GM23338 (cell line): ENCODE data around the gene SLC41A3. TPM values are rescaled to one million over a fixed set of nuclear protein-coding genes. Genes with fewer than 3 reads are reported as not detected.

Experiments
- ATAC-seq: fragments of 200-7000 bp; cut with Tn5 transposase; 3 replicates; pipeline ENCODE4 v1.9.1; 2020
- DNase-seq: peaks from one replicate; pipeline ENCODE4 v3.0.0-alpha.2; 2015; ENCODE audit warnings: low spot score
- H2AFZ ChIP-seq: fragments of 200-600 bp; sonication (generic); 2 replicates; pipeline ENCODE4 v1.8.0; 2016; ENCODE audit warnings: antibody characterized with exemption, mild to moderate bottlenecking, moderate library complexity
- H3F3A ChIP-seq: fragments of 200-600 bp; sonication (generic); replicated peaks from 2 replicates; pipeline ENCODE4 v1.8.0; 2017; ENCODE audit warnings: antibody characterized with exemption, mixed run types, low read depth
- H3K27ac ChIP-seq: fragments of 200-600 bp; sonication (generic); 2 replicates; pipeline ENCODE4 v1.6.1; 2016; ENCODE audit warnings: low read depth
- H3K27me3 ChIP-seq: fragments of 200-600 bp; sonication (generic); 2 replicates; pipeline ENCODE4 v1.8.0; 2016; ENCODE audit warnings: mild to moderate bottlenecking, mixed run types, moderate library complexity; ENCODE audit not compliant: insufficient read depth
- H3K36me3 ChIP-seq: fragments of 200-600 bp; sonication (generic); 2 replicates; pipeline ENCODE4 v1.8.0; 2016; ENCODE audit warnings: mild to moderate bottlenecking; ENCODE audit not compliant: insufficient read depth
- H3K4me1 ChIP-seq: fragments of 200-600 bp; sonication (generic); 2 replicates; pipeline ENCODE4 v1.8.0; 2016; ENCODE audit warnings: mild to moderate bottlenecking, moderate library complexity; ENCODE audit not compliant: insufficient read depth
- H3K4me2 ChIP-seq: fragments of 200-600 bp; sonication (generic); 2 replicates; pipeline ENCODE4 v1.7.1; 2017; ENCODE audit warnings: mixed run types
- H3K4me3 ChIP-seq: fragments of 200-600 bp; sonication (generic); 2 replicates; pipeline ENCODE4 v1.6.1; 2016; ENCODE audit warnings: mixed run types
- H3K79me2 ChIP-seq: fragments of 200-600 bp; sonication (generic); replicated peaks from 2 replicates; pipeline ENCODE4 v1.8.0; 2017; ENCODE audit warnings: mild to moderate bottlenecking; ENCODE audit not compliant: insufficient read depth
- H3K9me2 ChIP-seq: fragments of 200-600 bp; sonication (generic); 2 replicates; pipeline ENCODE4 v1.8.0; 2017; ENCODE audit not compliant: insufficient read depth
- H4K20me1 ChIP-seq: fragments of 200-600 bp; sonication (generic); replicated peaks from 2 replicates; pipeline ENCODE4 v1.8.0; 2017; ENCODE audit warnings: mild to moderate bottlenecking; ENCODE audit not compliant: insufficient read depth
- H3K27ac Mint-ChIP-seq: 2 replicates; pipeline ENCODE4 v1.8.0; 2020; ENCODE audit warnings: inconsistent platforms, mild to moderate bottlenecking, moderate library complexity, mixed read lengths
- H3K27me3 Mint-ChIP-seq: 3 replicates; pipeline ENCODE4 v1.8.0; 2022; ENCODE audit warnings: low read depth, mild to moderate bottlenecking, moderate library complexity, mixed read lengths, inconsistent platforms; ENCODE audit not compliant: insufficient read depth, poor library complexity
- H3K36me3 Mint-ChIP-seq: 3 replicates; pipeline ENCODE4 v1.8.0; 2021; ENCODE audit warnings: low read depth, mild to moderate bottlenecking, inconsistent platforms, moderate library complexity, mixed read lengths
- H3K4me1 Mint-ChIP-seq: 3 replicates; pipeline ENCODE4 v1.8.0; 2020; ENCODE audit warnings: mild to moderate bottlenecking, inconsistent platforms, mixed read lengths
- H3K4me3 Mint-ChIP-seq: 3 replicates; pipeline ENCODE4 v1.8.0; 2021; ENCODE audit warnings: moderate library complexity, mild to moderate bottlenecking, inconsistent platforms, mixed read lengths
- H3K9me3 Mint-ChIP-seq: 3 replicates; pipeline ENCODE4 v1.8.0; 2020; ENCODE audit warnings: moderate library complexity, mild to moderate bottlenecking, inconsistent platforms, mixed read lengths
- CREB1 ChIP-seq: fragments of 250-450 bp; sonication (Bioruptor Pico); IDR thresholded peaks from 2 replicates; pipeline ENCODE4 v1.5.0; 2020; ENCODE audit warnings: low read depth, mild to moderate bottlenecking, moderate library complexity
- EZH2 ChIP-seq: fragments of 200-600 bp; sonication (generic); IDR thresholded peaks from one replicate; pipeline ENCODE4 v1.8.0; 2017; ENCODE audit warnings: antibody characterized with exemption, mild to moderate bottlenecking, low read depth; ENCODE audit not compliant: unreplicated experiment
- EZH2phosphoT487 ChIP-seq: fragments of 200-600 bp; sonication (generic); IDR thresholded peaks from one replicate; pipeline ENCODE4 v1.8.1; 2018; ENCODE audit warnings: antibody characterized with exemption; ENCODE audit not compliant: unreplicated experiment
- JUNB ChIP-seq: IDR thresholded peaks from one replicate; pipeline ENCODE4 v1.6.1; 2016; ENCODE audit warnings: antibody characterized with exemption; ENCODE audit not compliant: unreplicated experiment
- NANOG ChIP-seq: IDR thresholded peaks from 2 replicates; pipeline ENCODE4 v1.6.1; 2016; ENCODE audit warnings: antibody characterized with exemption, borderline replicate concordance
- STAT1 ChIP-seq: IDR thresholded peaks from one replicate; pipeline ENCODE4 v1.6.1; 2016; ENCODE audit warnings: antibody characterized with exemption; ENCODE audit not compliant: unreplicated experiment
- ZNF114 ChIP-seq: fragments of 250-450 bp; sonication (Bioruptor Pico); IDR thresholded peaks from 2 replicates; pipeline ENCODE4 v1.5.0; 2020; ENCODE audit warnings: mild to moderate bottlenecking, moderate library complexity
- ZNF331 ChIP-seq: fragments of 250-450 bp; sonication (Bioruptor Pico); IDR thresholded peaks from 2 replicates; pipeline ENCODE4 v1.5.0; 2020; ENCODE audit warnings: low read depth, mild to moderate bottlenecking, moderate library complexity
- polyA plus RNA-seq: library from polyadenylated mRNA; unstranded; fragments of >200 nt; fragmentation: Nextera tagmentation; extraction: Ambion mirVana; gene quantifications from 2 replicates; pipeline ENCODE4 v1.2.1, GENCODE V29; 2016
- total RNA-seq: library from RNA; depleted of rRNA; stranded (reverse); fragments of >200 nt; shearing (Covaris generic); gene quantifications from 2 replicates; pipeline ENCODE4 v1.2.3, GENCODE V29; 2014
- TF ChIP-seq, protein P1 (sequence below): IDR thresholded peaks from 2 replicates; pipeline ENCODE4 v1.6.1; 2016; ENCODE audit warnings: antibody characterized with exemption
- TF ChIP-seq, protein P2 (sequence below), 2 experiments: fragments of 200-600 bp in 1 of 2; sonication (generic) in 1 of 2; conservative IDR thresholded peaks; 2 replicates each; pipeline versions ENCODE4 v1.5.1 to v1.6.1; 2016 to 2017; ENCODE audit warnings: antibody characterized with exemption in 2 of 2, low read depth in 2 of 2, mild to moderate bottlenecking in 2 of 2, moderate library complexity in 1 of 2
- TF ChIP-seq, protein P3 (sequence below): IDR thresholded peaks from one replicate; pipeline ENCODE4 v1.6.1; 2018; ENCODE audit warnings: antibody characterized with exemption; ENCODE audit not compliant: unreplicated experiment

SLC41A3 gene
- total and polyA plus RNA-seq, 2 experiments from 2014 or later = 12.1 to 29.8 TPM

DNA sequence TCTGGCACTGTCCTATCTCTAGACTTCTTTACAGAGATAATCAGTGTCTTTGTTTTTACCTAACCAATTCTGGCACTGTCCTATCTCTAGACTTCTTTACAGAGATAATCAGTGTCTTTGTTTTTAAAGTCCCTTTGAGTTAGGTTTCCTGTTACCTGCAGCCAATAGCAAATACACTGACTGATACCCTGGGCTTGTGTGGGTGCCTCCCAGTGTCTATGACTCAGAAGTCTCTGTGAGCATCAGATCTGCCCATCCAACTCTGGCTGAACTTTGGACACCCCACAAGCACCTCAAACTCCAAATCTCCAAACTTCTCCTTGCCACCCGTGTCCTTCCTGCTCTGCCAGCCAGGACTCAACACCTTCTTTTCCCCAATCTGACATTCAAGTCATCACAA, 30.4 kb downstream of the SLC41A3 start:
- Histone ChIP-seq H3F3A (no peaks in the 10 kb centered on the region), H3K79me2 (no peaks in the 10 kb centered on the region), H3K4me2 (no peak overlapping the region), H3K27ac (no peak overlapping the region), H3K27me3 (no peaks in the 10 kb centered on the region), H3K9me2 (no peaks in the 10 kb centered on the region), H3K36me3 (no peaks in the 10 kb centered on the region), H3K4me3 (no peak overlapping the region), H2AFZ (no peak overlapping the region), H4K20me1 (no peaks in the 10 kb centered on the region), H3K4me1 (no peaks in the 10 kb centered on the region)
- Mint-ChIP-seq H3K4me1 (peaks cover 1% of the 10 kb centered on the region), H3K27ac (no peak overlapping the region; the same call in 1 of the 2 replicates), H3K4me3 (no peak overlapping the region), H3K36me3 (no peaks in the 10 kb centered on the region; the same call in 2 of the 3 replicates), H3K27me3 (peaks cover 8% of the 10 kb centered on the region), H3K9me3 (no peaks in the 10 kb centered on the region)
- no peak for TF ChIP-seq JUNB
- TF ChIP-seq EZH2 = no peak
- no peak for TF ChIP-seq CREB1 (CRISPR knock-in tag)
- TF ChIP-seq ZNF114 (CRISPR knock-in tag) = no peak
- no peak for TF ChIP-seq STAT1
- no peak for ATAC-seq
- no peak for DNase-seq

DNA sequence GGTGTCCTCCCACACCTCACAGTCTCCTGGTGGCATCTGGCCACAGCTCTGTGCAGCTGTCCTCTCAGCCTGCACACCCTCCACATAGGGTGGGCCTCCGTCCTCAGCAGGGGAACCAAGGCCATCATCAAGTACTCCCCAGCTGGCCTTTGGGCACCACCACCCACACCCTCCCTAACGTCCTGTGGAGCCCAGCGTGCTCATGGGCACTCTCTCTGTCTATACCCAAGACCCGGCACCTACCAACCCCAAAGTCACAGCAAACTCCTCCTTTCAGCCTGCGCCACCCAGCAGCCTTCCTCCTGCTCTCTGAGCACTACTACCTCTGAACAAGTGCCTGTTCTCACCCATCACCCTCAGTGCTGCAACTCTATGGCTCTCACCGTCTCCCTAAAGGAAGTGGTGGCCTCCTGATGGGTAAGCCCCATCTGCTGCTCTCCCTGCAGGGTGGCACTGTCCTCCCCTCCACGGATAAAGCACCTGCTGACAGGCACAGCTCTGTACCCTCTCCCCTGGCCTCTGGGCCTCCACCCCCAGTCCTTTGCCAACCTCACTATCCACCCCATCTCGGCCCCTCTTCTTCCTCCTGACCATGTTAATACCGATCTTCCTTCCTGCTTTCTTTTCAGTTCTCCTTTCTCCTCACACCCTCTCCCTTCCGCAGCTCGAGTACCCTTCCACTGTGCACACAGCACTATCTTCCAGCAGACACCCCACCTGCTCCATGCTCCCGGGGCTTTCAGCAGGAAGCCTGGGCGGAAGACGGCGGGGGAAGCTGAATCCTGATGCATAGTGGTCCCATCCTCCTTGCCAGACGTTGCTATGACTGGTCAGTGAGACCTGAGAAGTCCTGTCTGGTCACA, 31.5 kb downstream of the SLC41A3 start:
- no peak for ATAC-seq
- H4K20me1 ChIP-seq = no peaks in the 10 kb centered on the region
- Mint-ChIP-seq H3K4me1 (no peaks in the 10 kb centered on the region), H3K4me3 (no peak overlapping the region), H3K9me3 (no peaks in the 10 kb centered on the region), H3K27me3 (peaks cover 8% of the 10 kb centered on the region), H3K27ac (no peak overlapping the region), H3K36me3 (no peaks in the 10 kb centered on the region; the same call in 2 of the 3 replicates)
- H3K4me3 ChIP-seq = no peak overlapping the region
- H2AFZ ChIP-seq = no peak overlapping the region
- no peaks in the 10 kb centered on the region for H3K9me2 ChIP-seq
- H3F3A ChIP-seq = no peaks in the 10 kb centered on the region
- no peaks in the 10 kb centered on the region for H3K4me1 ChIP-seq
- no peak overlapping the region for H3K4me2 ChIP-seq
- no peak overlapping the region for H3K27ac ChIP-seq
- DNase-seq = no peak
- no peaks in the 10 kb centered on the region for H3K27me3 ChIP-seq
- no peaks in the 10 kb centered on the region for H3K79me2 ChIP-seq
- H3K36me3 ChIP-seq = no peaks in the 10 kb centered on the region
- TF ChIP-seq STAT1 = no peak
- TF ChIP-seq NANOG = no peak
- TF ChIP-seq, protein P1, sequence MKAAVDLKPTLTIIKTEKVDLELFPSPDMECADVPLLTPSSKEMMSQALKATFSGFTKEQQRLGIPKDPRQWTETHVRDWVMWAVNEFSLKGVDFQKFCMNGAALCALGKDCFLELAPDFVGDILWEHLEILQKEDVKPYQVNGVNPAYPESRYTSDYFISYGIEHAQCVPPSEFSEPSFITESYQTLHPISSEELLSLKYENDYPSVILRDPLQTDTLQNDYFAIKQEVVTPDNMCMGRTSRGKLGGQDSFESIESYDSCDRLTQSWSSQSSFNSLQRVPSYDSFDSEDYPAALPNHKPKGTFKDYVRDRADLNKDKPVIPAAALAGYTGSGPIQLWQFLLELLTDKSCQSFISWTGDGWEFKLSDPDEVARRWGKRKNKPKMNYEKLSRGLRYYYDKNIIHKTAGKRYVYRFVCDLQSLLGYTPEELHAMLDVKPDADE = no peak
- TF ChIP-seq EZH2phosphoT487 = no peak
- TF ChIP-seq, protein P2, sequence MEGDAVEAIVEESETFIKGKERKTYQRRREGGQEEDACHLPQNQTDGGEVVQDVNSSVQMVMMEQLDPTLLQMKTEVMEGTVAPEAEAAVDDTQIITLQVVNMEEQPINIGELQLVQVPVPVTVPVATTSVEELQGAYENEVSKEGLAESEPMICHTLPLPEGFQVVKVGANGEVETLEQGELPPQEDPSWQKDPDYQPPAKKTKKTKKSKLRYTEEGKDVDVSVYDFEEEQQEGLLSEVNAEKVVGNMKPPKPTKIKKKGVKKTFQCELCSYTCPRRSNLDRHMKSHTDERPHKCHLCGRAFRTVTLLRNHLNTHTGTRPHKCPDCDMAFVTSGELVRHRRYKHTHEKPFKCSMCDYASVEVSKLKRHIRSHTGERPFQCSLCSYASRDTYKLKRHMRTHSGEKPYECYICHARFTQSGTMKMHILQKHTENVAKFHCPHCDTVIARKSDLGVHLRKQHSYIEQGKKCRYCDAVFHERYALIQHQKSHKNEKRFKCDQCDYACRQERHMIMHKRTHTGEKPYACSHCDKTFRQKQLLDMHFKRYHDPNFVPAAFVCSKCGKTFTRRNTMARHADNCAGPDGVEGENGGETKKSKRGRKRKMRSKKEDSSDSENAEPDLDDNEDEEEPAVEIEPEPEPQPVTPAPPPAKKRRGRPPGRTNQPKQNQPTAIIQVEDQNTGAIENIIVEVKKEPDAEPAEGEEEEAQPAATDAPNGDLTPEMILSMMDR (conservative IDR thresholded peaks at IDR 0.05; ENCODE audit: low read depth in 2 of 2) = no peak
- no peak for TF ChIP-seq EZH2
- TF ChIP-seq ZNF114 (CRISPR knock-in tag) = no peak
- TF ChIP-seq, protein P3, sequence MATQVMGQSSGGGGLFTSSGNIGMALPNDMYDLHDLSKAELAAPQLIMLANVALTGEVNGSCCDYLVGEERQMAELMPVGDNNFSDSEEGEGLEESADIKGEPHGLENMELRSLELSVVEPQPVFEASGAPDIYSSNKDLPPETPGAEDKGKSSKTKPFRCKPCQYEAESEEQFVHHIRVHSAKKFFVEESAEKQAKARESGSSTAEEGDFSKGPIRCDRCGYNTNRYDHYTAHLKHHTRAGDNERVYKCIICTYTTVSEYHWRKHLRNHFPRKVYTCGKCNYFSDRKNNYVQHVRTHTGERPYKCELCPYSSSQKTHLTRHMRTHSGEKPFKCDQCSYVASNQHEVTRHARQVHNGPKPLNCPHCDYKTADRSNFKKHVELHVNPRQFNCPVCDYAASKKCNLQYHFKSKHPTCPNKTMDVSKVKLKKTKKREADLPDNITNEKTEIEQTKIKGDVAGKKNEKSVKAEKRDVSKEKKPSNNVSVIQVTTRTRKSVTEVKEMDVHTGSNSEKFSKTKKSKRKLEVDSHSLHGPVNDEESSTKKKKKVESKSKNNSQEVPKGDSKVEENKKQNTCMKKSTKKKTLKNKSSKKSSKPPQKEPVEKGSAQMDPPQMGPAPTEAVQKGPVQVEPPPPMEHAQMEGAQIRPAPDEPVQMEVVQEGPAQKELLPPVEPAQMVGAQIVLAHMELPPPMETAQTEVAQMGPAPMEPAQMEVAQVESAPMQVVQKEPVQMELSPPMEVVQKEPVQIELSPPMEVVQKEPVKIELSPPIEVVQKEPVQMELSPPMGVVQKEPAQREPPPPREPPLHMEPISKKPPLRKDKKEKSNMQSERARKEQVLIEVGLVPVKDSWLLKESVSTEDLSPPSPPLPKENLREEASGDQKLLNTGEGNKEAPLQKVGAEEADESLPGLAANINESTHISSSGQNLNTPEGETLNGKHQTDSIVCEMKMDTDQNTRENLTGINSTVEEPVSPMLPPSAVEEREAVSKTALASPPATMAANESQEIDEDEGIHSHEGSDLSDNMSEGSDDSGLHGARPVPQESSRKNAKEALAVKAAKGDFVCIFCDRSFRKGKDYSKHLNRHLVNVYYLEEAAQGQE = no peak
- TF ChIP-seq ZNF331 = no peak
